Liver (tissue), 9 donors: Measurements from ENCODE around the gene PAK2. TPM values are rescaled to one million over a fixed set of nuclear protein-coding genes. Genes with fewer than 3 reads are reported as not detected.

ENCODE experiments used
- DNase-seq: peaks from one replicate; pipeline ENCODE4 v3.0.0-alpha.2; 2017; ENCODE audit warnings: low spot score
- H3K27ac ChIP-seq, 2 donors: one replicate each; pipeline ENCODE4 v1.7.0; 2013; ENCODE audit warnings: inconsistent platforms in 2 of 2, low read length in 2 of 2, control low read depth in 1 of 2, low read depth in 1 of 2, mild to moderate bottlenecking in 1 of 2
- H3K27me3 ChIP-seq, 4 donors: one replicate each; pipeline versions ENCODE4 v1.6.1 to v1.7.0; 2013; ENCODE audit warnings: low read length in 3 of 4, inconsistent platforms in 1 of 4, mild to moderate bottlenecking in 1 of 4, moderate library complexity in 1 of 4; ENCODE audit not compliant: control insufficient read depth in 4 of 4, insufficient read depth in 4 of 4
- H3K36me3 ChIP-seq, 4 donors: one replicate each; pipeline versions ENCODE4 v1.6.1 to v1.7.0; 2013; ENCODE audit warnings: low read length in 3 of 4, mild to moderate bottlenecking in 3 of 4, low read depth in 1 of 4, moderate library complexity in 1 of 4; ENCODE audit not compliant: control insufficient read depth in 4 of 4, insufficient read depth in 3 of 4
- H3K4me1 ChIP-seq, 4 donors: one replicate each; pipeline versions ENCODE4 v1.6.1 to v1.7.0; 2013; ENCODE audit warnings: low read length in 3 of 4, mild to moderate bottlenecking in 3 of 4, moderate library complexity in 1 of 4; ENCODE audit not compliant: control insufficient read depth in 4 of 4, insufficient read depth in 4 of 4
- H3K4me3 ChIP-seq, 3 donors: one replicate each; pipeline versions ENCODE4 v1.6.1 to v1.7.0; 2013; ENCODE audit warnings: low read length in 3 of 3, control low read depth in 1 of 3, low read depth in 1 of 3, mild to moderate bottlenecking in 1 of 3
- H3K9ac ChIP-seq, 2 donors: one replicate each; pipeline ENCODE4 v1.7.0; 2013; ENCODE audit warnings: low read length in 2 of 2, mild to moderate bottlenecking in 2 of 2, moderate library complexity in 2 of 2, control low read depth in 1 of 2, low read depth in 1 of 2
- H3K9me3 ChIP-seq, 4 donors: one replicate each; pipeline versions ENCODE4 v1.6.1 to v1.7.0; 2013; ENCODE audit warnings: low read length in 3 of 4; ENCODE audit not compliant: control insufficient read depth in 4 of 4
- ATF3 ChIP-seq: IDR thresholded peaks from 2 replicates; pipeline ENCODE4 v1.6.1; 2016; ENCODE audit warnings: antibody characterized with exemption
- FOXA2 ChIP-seq: IDR thresholded peaks from 2 replicates; pipeline ENCODE4 v1.6.1; 2016; ENCODE audit warnings: antibody characterized with exemption
- GABPA ChIP-seq, 2 donors: IDR thresholded peaks in 1 of 2; conservative IDR thresholded peaks in 1 of 2; 2 replicates each; pipeline ENCODE4 v1.6.1; 2016; ENCODE audit warnings: antibody characterized with exemption in 2 of 2, mild to moderate bottlenecking in 1 of 2, moderate library complexity in 1 of 2
- HNF4A ChIP-seq, 2 donors: conservative IDR thresholded peaks; 2 replicates each; pipeline ENCODE4 v1.6.1; 2016; ENCODE audit warnings: antibody characterized with exemption in 2 of 2, mild to moderate bottlenecking in 2 of 2
- JUND ChIP-seq, 2 donors: IDR thresholded peaks; 2 replicates each; pipeline ENCODE4 v1.6.1; 2016; ENCODE audit warnings: antibody characterized with exemption in 2 of 2
- NR2F2 ChIP-seq: IDR thresholded peaks from 2 replicates; pipeline ENCODE4 v1.6.1; 2016; ENCODE audit warnings: antibody characterized with exemption
- RXRA ChIP-seq, 2 donors: IDR thresholded peaks; 2 replicates each; pipeline ENCODE4 v1.6.1; 2017 to 2018; ENCODE audit warnings: antibody characterized with exemption in 2 of 2, mild to moderate bottlenecking in 1 of 2
- TAF1 ChIP-seq: conservative IDR thresholded peaks from 2 replicates; pipeline ENCODE4 v1.6.1; 2016; ENCODE audit warnings: antibody characterized with exemption, mild to moderate bottlenecking
- WGBS: extraction: QIAGEN DNeasy Blood & Tissue Kit; methylation state at CpG from one replicate; pipeline ENCODE4 v1.1.7; 2013; 5-methylcytosine and 5-hydroxymethylcytosine counted together
- polyA plus RNA-seq, 2 donors: library from polyadenylated mRNA; stranded (reverse) in 1 of 2; unstranded in 1 of 2; fragments of 200-250 nt in 1 of 2; fragments of >200 nt in 1 of 2; fragmentation: Nextera tagmentation in 1 of 2; extraction: Ambion mirVana in 1 of 2; gene quantifications; one replicate each; pipeline versions ENCODE4 v1.2.1 to v1.2.3, GENCODE V29; 2013 to 2015
- total RNA-seq, 2 donors: library from RNA; depleted of rRNA; stranded (reverse); fragments of >200 nt; gene quantifications; one replicate each; pipeline ENCODE4 v1.2.3, GENCODE V29; 2014
- TF ChIP-seq, protein P1 (sequence below): IDR thresholded peaks from 2 replicates; pipeline ENCODE4 v1.6.1; 2016; ENCODE audit warnings: antibody characterized with exemption
- TF ChIP-seq, protein P2 (sequence below): fragments of 150-350 bp; IDR thresholded peaks from 2 replicates; pipeline ENCODE4 v1.5.1; 2017; ENCODE audit warnings: improper control_type of control experiment, low read depth, low read length; ENCODE audit not compliant: missing input control
- donor health status: healthy.
- donor health status: healthy.
- donor health status: healthy.
- donor health status: healthy.
- donor health status: healthy.

PAK2 gene
- total and polyA plus RNA-seq, 4 donors: 16.0 to 44.3 (median 24.9) TPM

GRCh38 chr3:196757876-196758739, 18.5 kb downstream of the PAK2 start:
- Histone ChIP-seq H3K27me3 (no peaks in the 10 kb centered on the region), H3K36me3 (peaks cover 0 to 3% (median 1%) of the 10 kb centered on the region in 4 donors), H3K27ac (no peak overlapping the region), H3K9me3 (peaks cover 3 to 8% (median 5%) of the 10 kb centered on the region in 4 donors), H3K9ac (no peak overlapping the region), H3K4me1 (peaks cover 0 to 2% (median 0%) of the 10 kb centered on the region in 4 donors), H3K4me3 (no peak overlapping the region)
- no peak for TF ChIP-seq TAF1
- TF ChIP-seq NR2F2: no peak
- no peak for TF ChIP-seq FOXA2
- TF ChIP-seq RXRA (IDR thresholded peaks at IDR 0.05): no peak
- TF ChIP-seq, protein P1, sequence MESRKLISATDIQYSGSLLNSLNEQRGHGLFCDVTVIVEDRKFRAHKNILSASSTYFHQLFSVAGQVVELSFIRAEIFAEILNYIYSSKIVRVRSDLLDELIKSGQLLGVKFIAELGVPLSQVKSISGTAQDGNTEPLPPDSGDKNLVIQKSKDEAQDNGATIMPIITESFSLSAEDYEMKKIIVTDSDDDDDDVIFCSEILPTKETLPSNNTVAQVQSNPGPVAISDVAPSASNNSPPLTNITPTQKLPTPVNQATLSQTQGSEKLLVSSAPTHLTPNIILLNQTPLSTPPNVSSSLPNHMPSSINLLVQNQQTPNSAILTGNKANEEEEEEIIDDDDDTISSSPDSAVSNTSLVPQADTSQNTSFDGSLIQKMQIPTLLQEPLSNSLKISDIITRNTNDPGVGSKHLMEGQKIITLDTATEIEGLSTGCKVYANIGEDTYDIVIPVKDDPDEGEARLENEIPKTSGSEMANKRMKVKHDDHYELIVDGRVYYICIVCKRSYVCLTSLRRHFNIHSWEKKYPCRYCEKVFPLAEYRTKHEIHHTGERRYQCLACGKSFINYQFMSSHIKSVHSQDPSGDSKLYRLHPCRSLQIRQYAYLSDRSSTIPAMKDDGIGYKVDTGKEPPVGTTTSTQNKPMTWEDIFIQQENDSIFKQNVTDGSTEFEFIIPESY: no peak
- TF ChIP-seq HNF4A (conservative IDR thresholded peaks at IDR 0.05): no peak
- TF ChIP-seq, protein P2, sequence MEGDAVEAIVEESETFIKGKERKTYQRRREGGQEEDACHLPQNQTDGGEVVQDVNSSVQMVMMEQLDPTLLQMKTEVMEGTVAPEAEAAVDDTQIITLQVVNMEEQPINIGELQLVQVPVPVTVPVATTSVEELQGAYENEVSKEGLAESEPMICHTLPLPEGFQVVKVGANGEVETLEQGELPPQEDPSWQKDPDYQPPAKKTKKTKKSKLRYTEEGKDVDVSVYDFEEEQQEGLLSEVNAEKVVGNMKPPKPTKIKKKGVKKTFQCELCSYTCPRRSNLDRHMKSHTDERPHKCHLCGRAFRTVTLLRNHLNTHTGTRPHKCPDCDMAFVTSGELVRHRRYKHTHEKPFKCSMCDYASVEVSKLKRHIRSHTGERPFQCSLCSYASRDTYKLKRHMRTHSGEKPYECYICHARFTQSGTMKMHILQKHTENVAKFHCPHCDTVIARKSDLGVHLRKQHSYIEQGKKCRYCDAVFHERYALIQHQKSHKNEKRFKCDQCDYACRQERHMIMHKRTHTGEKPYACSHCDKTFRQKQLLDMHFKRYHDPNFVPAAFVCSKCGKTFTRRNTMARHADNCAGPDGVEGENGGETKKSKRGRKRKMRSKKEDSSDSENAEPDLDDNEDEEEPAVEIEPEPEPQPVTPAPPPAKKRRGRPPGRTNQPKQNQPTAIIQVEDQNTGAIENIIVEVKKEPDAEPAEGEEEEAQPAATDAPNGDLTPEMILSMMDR: no peak
- peak in 1 of 2 donors; percentile 22 for TF ChIP-seq JUND (IDR thresholded peaks at IDR 0.05)
- TF ChIP-seq ATF3: no peak
- no peak for DNase-seq
- 95% methylated on average over 9 of the region's 9 CpGs for WGBS

- no peak for DNase-seq
- Histone ChIP-seq H3K27me3 (no peaks in the 10 kb centered on the region), H3K4me1 (no peaks in the 10 kb centered on the region), H3K36me3 (peaks cover 0 to 3% (median 1%) of the 10 kb centered on the region in 4 donors), H3K27ac (no peak overlapping the region), H3K9ac (no peak overlapping the region), H3K9me3 (no peaks in the 10 kb centered on the region), H3K4me3 (no peak overlapping the region)
- TF ChIP-seq, protein P1: no peak
- TF ChIP-seq TAF1 (no peak), GABPA (IDR thresholded peaks at IDR 0.05 in 1 of 2, conservative IDR thresholded peaks at IDR 0.05 in 1 of 2) (no peak)
- WGBS: 90% methylated on average over 7 of the region's 7 CpGs
Measured at GRCh38 chr3:196763179-196763578, 23.5 kb downstream of the PAK2 start.
